Keratinocyte (primary cell): ENCODE results near the gene CHERP.

Experiments used
- CTCF ChIP-seq, 3 experiments: IDR thresholded peaks in 1 of 3; conservative IDR thresholded peaks in 1 of 3; optimal IDR thresholded peaks in 1 of 3; 2 replicates in 2 of 3; 3 replicates in 1 of 3; pipeline versions ENCODE3 to v1.5.1; 2011; ENCODE audit warnings: low read length in 3 of 3, mild to moderate bottlenecking in 3 of 3, moderate library complexity in 2 of 3, control low read depth in 1 of 3, inconsistent platforms in 1 of 3; ENCODE audit not compliant: insufficient read depth in 2 of 3; ENCODE audit errors: extremely low read depth in 1 of 3
- EZH2 ChIP-seq: IDR thresholded peaks from one replicate; pipeline ENCODE4 v1.6.1; 2012; ENCODE audit warnings: inconsistent platforms, mild to moderate bottlenecking, low read length, moderate library complexity

- no peak for TF ChIP-seq CTCF (optimal IDR thresholded peaks at IDR 0.05 in 1 of 3, IDR thresholded peaks at IDR 0.05 in 1 of 3, conservative IDR thresholded peaks at IDR 0.05 in 1 of 3; ENCODE audit: extremely low read depth in 1 of 3, insufficient read depth in 2 of 3, low read length in 3 of 3)
- no peak for TF ChIP-seq EZH2
Observed at GRCh38 chr19:16522559-16523377, 19.5 kb downstream of the CHERP start.
